Uterus (tissue), 2 donors: ENCODE measurements around the gene HSPB7.

ENCODE experiments used
- POLR2A ChIP-seq, 2 donors: fragments of 450-650 bp; IDR thresholded peaks; one replicate each; pipeline ENCODE4 v1.6.1; 2016; ENCODE audit warnings: antibody characterized with exemption in 2 of 2, mild to moderate bottlenecking in 1 of 2, moderate library complexity in 1 of 2
- TF ChIP-seq, protein P1 (sequence below), 4 experiments: fragments of 200-600 bp in 2 of 4; fragments of 450-650 bp in 2 of 4; sonication (generic) in 2 of 4; IDR thresholded peaks; one replicate each; pipeline ENCODE4 v1.5.1; 2016 to 2019; ENCODE audit warnings: antibody characterized with exemption in 4 of 4, mild to moderate bottlenecking in 2 of 4, moderate library complexity in 1 of 4

DNA sequence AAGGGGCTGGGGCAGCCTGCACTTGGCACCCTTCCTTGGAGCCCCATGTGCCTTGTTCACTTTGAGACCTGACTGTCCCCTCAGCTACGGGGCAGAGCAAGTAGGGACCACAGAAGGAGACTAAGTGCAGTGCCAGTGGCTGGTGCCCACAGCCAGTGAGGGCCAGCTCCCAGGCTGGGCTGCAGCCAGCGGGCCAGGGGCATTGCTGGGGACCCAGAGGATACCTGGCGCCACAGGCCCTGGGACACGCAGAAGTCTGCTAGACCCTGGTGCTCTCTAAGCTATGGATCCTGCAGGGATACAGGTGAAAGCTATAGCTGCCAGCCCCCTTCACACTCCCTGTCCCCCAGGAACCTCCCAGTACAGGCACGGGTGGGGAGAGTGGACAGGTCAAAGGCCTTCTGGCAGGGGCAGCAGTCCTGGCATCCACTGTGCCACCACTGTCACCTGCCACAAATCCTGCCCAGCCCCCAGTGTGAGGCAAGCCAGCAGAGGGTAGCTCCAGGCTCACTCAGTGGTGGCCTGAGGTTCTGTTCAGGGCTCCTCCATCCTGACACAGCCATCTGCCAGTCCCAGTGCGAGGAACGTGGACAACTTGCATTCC is 5.3 kb upstream of the HSPB7 start:
- TF ChIP-seq, protein P1, sequence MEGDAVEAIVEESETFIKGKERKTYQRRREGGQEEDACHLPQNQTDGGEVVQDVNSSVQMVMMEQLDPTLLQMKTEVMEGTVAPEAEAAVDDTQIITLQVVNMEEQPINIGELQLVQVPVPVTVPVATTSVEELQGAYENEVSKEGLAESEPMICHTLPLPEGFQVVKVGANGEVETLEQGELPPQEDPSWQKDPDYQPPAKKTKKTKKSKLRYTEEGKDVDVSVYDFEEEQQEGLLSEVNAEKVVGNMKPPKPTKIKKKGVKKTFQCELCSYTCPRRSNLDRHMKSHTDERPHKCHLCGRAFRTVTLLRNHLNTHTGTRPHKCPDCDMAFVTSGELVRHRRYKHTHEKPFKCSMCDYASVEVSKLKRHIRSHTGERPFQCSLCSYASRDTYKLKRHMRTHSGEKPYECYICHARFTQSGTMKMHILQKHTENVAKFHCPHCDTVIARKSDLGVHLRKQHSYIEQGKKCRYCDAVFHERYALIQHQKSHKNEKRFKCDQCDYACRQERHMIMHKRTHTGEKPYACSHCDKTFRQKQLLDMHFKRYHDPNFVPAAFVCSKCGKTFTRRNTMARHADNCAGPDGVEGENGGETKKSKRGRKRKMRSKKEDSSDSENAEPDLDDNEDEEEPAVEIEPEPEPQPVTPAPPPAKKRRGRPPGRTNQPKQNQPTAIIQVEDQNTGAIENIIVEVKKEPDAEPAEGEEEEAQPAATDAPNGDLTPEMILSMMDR (IDR thresholded peaks at IDR 0.05): no peak
- TF ChIP-seq POLR2A (IDR thresholded peaks at IDR 0.05): no peak
